GM10248 (cell line): Measurements from ENCODE around the gene DIP2B.

Experiments
- CTCF ChIA-PET: fragments of 300-600 bp; sonication (Branson Sonifier 250); formaldehyde crosslinking; extraction: SDS; loops from one replicate; lab custom pipeline; 2021; ENCODE audit warnings: antibody characterized with exemption; lab: Yijun Ruan, JAX
- POLR2A ChIA-PET: fragments of 350-650 bp; sonication (Branson Sonifier 250); formaldehyde crosslinking; extraction: SDS; loops from one replicate; lab custom pipeline; 2020; ENCODE audit warnings: antibody characterized with exemption; lab: Yijun Ruan, JAX
- DNase-seq: peaks from one replicate; pipeline ENCODE4 v3.0.0; 2012; ENCODE audit errors: extremely low spot score
- CTCF ChIP-seq: IDR thresholded peaks from 2 replicates; pipeline ENCODE4 v1.5.1; 2012; ENCODE audit warnings: mild to moderate bottlenecking, low read depth; ENCODE audit errors: extremely low read depth, missing control alignments, control extremely low read depth

Gene DIP2B

GRCh38 chr12:50573271-50573670, 68.5 kb downstream of the DIP2B start:
- no peak for TF ChIP-seq CTCF
- DNase-seq, result no peak
- ChIA-PET CTCF (interaction anchor here (0.8 to 1.5 kb wide), 4 partner anchors 9 to 95 kb away, joined by 3 read pairs; no protein-coding TSS in a partner anchor), POLR2A (no interaction called here)

GRCh38 chr12:50574601-50575348, 70.0 kb downstream of the DIP2B start:
- no peak for DNase-seq
- POLR2A ChIA-PET, result interaction anchor here (1.0 kb wide), 1 partner anchor 10 kb away, joined by 5 read pairs; no protein-coding TSS in a partner anchor
- no peak for TF ChIP-seq CTCF
- CTCF ChIA-PET, result interaction anchor here (0.9 to 1.3 kb wide), 3 partner anchors 11 to 64 kb away, joined by 3 to 5 read pairs (median 3); no protein-coding TSS in a partner anchor

- ChIA-PET CTCF (interaction anchor here (1.0 to 1.1 kb wide), 2 partner anchors 37 to 75 kb away, joined by 3 to 4 read pairs; no protein-coding TSS in a partner anchor), POLR2A (no interaction called here)
- peak; percentile 31 for DNase-seq
- TF ChIP-seq CTCF, result no peak
Measured at GRCh38 chr12:50579757-50580267, 75.0 kb downstream of the DIP2B start.

GRCh38 chr12:50580436-50580835, 75.7 kb downstream of the DIP2B start:
- ChIA-PET POLR2A (no interaction called here), CTCF (interaction anchor here (1.0 kb wide), 1 partner anchor 36 kb away, joined by 3 read pairs; no protein-coding TSS in a partner anchor)
- no peak for DNase-seq
- TF ChIP-seq CTCF, result no peak

GRCh38 chr12:50581226-50582184, 76.7 kb downstream of the DIP2B start:
- TF ChIP-seq CTCF, result no peak
- POLR2A ChIA-PET, result no interaction called here
- CTCF ChIA-PET, result interaction anchor here (0.6 to 0.9 kb wide), 3 partner anchors 9 to 13 kb away, joined by 3 read pairs; no protein-coding TSS in a partner anchor
- no peak for DNase-seq

GRCh38 chr12:50584135-50584534, 79.3 kb downstream of the DIP2B start:
- no peak for TF ChIP-seq CTCF
- no peak for DNase-seq
- CTCF ChIA-PET, result interaction anchor here (1.3 kb wide), 1 partner anchor 41 kb away, joined by 3 read pairs; no protein-coding TSS in a partner anchor
- POLR2A ChIA-PET, result no interaction called here
